Esophagus mucosa (tissue), 1 donor: ENCODE results near the gene KLF7. TPM values are rescaled to one million over a fixed set of nuclear protein-coding genes. Genes with fewer than 3 reads are reported as not detected.

Experiments
- ATAC-seq: fragments of 200-7000 bp; cut with Tn5 transposase; one replicate; pipeline ENCODE4 v1.9.1; 2020
- total RNA-seq: library from RNA; stranded (reverse); gene quantifications from one replicate; pipeline ENCODE4 v1.2.4, GENCODE V29; 2023
- donor health status: DM: yes; HTN: yes; CAD: no.

Gene KLF7
- total RNA-seq, 1 donor from 2014 or later = 20.1 TPM

GRCh38 chr2:207148020-207148419, 17.7 kb downstream of the KLF7 start:
- ATAC-seq = no peak

- no peak for ATAC-seq
These were observed 21.5 kb downstream of the KLF7 start for GRCh38 chr2:207144173-207144785.

GRCh38 chr2:207143215-207144172, 22.3 kb downstream of the KLF7 start:
- ATAC-seq = peak; percentile 57

GRCh38 chr2:207142461-207142860, 23.3 kb downstream of the KLF7 start:
- ATAC-seq = peak; percentile 23

- ATAC-seq = no peak
These were observed 24.4 kb downstream of the KLF7 start for GRCh38 chr2:207141386-207141785.

GRCh38 chr2:207140265-207140664, 25.5 kb downstream of the KLF7 start:
- ATAC-seq = no peak

GRCh38 chr2:207139552-207139951, 26.2 kb downstream of the KLF7 start:
- ATAC-seq = no peak

GRCh38 chr2:207138627-207139297, 27.0 kb downstream of the KLF7 start:
- ATAC-seq = no peak

- no peak for ATAC-seq
These were observed 28.0 kb downstream of the KLF7 start for GRCh38 chr2:207137596-207138337.

- no peak for ATAC-seq
These were observed 28.9 kb downstream of the KLF7 start for GRCh38 chr2:207136874-207137273.

GRCh38 chr2:207135801-207136457, 29.8 kb downstream of the KLF7 start:
- no peak for ATAC-seq

- peak; percentile 23 for ATAC-seq
These were observed 30.4 kb downstream of the KLF7 start for GRCh38 chr2:207135340-207135739.

- ATAC-seq = peak; percentile 69
These were observed 31.8 kb downstream of the KLF7 start for GRCh38 chr2:207133820-207134519.

GRCh38 chr2:207133458-207133819, 32.3 kb downstream of the KLF7 start:
- no peak for ATAC-seq

- no peak for ATAC-seq
These were observed 33.7 kb downstream of the KLF7 start for GRCh38 chr2:207132019-207132418.

GRCh38 chr2:207131594-207131993, 34.2 kb downstream of the KLF7 start:
- ATAC-seq = no peak

- ATAC-seq = no peak
These were observed 34.7 kb downstream of the KLF7 start for GRCh38 chr2:207130958-207131521.

- no peak for ATAC-seq
These were observed 35.9 kb downstream of the KLF7 start for GRCh38 chr2:207129821-207130220.

GRCh38 chr2:207128867-207129266, 36.9 kb downstream of the KLF7 start:
- ATAC-seq = no peak

GRCh38 chr2:207126724-207127308, 38.9 kb downstream of the KLF7 start:
- ATAC-seq = no peak
